Stimulated activated CD8-positive, alpha-beta memory T cell treated with anti-CD3 and anti-CD28 coated beads, Interleukin-12 subunit alpha, Interleukin-12 subunit beta, amount 100 ng/mL, for 24 hours (primary cell): ENCODE data around the gene DCTD.

ENCODE experiments used
- DNase-seq: peaks from one replicate; pipeline ENCODE4 v3.0.0-alpha.2; 2020; ENCODE audit errors: extremely low read depth

The DCTD gene

DNA sequence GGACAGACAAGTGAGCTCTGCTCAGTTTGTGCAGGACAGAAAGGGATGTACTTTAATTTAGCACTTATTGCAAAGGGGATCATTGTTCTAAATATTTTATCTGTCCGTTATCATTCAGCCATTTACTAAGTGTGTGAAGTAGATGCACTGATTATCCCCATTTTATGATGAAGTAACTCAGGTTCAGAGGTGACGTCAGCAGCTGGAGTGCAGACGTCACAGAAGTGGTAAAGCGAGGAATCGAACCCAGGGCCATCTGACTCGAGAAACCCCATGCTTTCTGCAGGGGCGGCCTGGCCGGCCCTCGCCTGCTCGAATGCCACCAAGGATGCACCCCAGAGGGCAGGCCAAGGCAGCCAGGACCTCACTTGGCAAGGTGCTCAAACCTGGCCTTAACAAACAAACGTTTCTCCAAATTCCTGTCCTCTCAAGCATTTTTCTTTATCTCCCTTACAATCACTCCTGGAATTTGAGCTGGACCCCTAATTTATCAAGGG, 75.0 kb downstream of the DCTD start:
- no peak for DNase-seq

DNA sequence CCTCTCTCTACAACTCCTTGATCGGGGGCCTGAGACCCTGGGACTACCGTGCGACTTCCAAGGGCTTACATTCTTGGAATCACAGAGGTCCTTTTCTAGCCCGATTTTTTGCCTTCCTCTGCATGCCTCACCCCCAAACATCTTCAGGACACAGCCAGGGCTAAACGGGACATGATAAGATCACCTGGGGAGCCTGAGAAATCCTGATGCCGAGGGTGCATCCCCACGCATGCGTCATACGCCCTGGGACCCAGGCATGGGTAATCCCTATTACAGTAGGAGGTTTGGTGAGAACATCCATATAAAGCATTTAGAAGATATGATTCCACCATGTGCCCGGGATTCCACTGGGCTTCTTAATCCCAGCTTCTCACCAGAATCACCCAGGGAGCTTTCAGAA, 77.1 kb downstream of the DCTD start:
- no peak for DNase-seq
